ENCODE measurements around the gene RELCH. TPM values are rescaled to one million over a fixed set of nuclear protein-coding genes. Genes with fewer than 3 reads are reported as not detected.

Gene RELCH
- total RNA-seq, 1 donor from 2014 or later: 45.5 TPM

DNA sequence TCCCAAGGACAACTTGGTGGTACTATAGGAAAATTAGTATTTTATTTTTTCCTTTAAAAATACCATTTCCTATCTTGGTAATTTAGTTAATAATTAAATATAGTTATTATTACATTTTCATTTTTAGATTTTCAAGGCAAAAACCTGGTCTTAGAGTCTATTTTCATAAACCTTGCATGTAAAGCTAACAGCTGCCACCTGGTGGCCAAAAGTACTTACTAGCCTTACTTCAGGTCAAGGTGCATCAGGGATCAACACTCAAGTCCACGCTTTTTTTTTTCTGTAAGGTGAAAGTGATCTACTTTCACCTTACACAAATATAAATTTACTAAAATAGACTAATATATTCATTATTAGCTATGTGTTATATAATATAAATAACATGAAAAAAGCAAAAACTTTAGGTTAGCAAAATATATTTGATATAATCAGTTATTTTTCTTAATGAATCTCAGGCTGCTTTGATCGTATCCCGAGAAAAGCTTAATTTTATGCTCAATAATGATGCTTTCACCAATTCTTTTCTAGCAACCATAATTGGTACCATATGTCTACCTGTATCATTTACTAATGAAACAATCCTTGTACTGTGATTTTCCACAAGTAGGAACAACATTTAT, 62.5 kb downstream of the RELCH start:
- peak; percentile 72 for DNase-seq (ENCODE audit: low spot score)

DNA sequence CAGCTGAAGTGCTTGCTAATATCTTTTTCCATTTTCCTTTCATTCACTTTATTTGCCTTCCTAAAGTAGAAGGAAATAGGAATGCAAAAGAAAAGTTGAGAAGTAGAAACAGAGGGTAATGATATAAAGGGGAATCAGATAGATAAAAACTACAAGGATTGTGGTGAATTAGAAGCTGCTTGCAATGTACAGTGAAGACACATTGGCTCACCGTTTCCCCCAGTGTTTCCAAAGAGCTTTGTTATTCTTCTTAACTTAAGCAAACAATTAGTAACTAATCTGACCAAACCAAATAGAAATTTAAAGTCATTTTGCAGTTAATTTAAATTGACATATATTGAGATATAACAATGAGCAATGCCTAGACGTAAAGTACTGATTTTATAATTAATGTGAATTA, 63.4 kb downstream of the RELCH start:
- DNase-seq (ENCODE audit: low spot score): no peak

DNA sequence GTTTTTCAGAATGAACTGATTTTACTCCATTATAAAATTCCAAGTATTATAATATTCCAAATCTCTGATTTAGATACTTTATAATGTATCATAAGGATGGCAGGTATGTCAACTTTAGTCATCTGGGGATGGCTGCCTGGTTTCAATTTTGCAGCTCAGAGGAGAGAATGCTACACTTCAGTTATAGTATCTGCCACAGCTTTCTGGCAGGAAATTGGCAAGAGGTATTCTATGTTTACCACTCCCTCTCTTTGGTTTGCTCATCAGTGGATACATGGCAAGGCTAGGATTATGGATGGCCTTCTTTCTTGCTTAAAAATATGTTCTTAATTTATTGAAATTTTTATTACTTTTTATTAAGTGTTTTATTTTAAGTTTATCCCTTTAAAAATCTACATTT, 71.0 kb downstream of the RELCH start:
- DNase-seq (ENCODE audit: low spot score): no peak

DNA sequence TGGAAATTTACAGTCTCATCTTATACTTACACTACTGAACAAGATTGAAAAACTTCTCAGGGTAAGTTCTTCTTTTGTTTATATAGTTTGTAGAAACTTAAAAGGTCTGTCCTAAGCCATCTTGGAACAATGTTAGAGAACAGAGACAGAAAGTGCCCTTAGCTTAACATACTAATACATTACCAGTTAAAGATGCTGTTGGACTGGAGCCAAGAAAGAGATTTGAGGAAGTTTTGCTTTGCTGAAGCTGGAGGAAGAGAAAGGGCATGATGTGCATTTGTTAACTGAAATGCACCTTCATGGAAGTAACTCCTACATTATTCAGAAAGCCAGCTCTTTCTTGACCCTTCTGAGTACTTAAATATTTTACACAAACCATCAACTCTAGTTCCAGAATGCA, 71.6 kb downstream of the RELCH start:
- peak; percentile 42 for DNase-seq (ENCODE audit: low spot score)

DNA sequence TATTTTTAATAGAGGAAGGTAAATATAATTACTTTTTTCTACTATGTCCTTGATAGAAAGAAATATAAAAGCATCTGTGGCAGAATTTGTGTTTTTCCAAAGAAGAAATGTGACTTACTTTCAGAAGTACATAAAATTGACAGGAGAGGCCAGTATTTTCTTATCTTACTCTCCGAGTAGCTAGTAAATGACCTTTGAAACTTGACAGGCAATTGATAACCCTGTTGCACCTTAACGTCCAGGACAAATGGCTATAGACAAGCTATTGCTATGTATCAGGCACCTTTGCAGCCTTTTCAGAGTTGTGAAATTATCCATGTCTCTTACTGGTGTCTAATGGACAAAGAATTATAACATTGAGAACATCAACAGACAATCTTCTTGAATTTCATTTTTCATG, 75.0 kb downstream of the RELCH start:
- no peak for DNase-seq (ENCODE audit: low spot score)

DNA sequence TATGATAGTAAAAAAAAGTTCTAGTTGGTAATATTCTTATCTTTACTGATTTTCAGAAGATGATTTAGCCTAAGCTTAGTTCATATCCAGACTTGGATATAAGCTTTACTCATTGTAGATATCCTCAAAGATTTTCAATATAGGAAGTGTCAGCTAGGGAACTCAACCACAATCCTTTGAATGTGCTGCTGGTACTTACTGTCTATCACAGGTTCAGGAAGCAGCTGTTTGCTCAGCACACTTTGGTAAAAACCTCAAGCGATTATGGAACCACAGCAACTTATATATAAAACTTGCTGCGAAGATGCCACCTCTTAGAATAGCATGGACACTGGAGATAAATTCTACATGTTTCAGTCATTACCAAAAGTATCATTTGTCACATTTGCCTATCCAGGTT, 77.9 kb downstream of the RELCH start:
- DNase-seq (ENCODE audit: low spot score): no peak

DNA sequence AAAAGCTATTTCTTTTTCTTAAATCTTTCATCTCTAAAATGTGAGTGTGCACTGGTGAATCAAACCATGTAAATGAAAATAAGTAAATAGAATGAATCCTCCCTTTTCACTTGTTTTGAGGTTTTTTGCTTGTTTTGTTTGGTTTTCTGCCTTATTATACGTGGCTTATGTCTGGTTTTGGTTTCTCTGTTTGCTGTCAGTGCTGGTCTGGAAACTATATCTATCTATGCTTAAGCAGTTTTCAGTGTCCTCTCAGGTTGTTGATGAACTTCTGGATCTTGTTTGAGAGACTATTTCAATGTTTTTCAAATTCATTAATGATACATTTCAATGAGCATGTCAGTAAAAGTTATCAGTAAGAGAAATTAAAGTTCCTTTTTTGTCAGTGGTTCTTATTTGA, 90.0 kb downstream of the RELCH start:
- no peak for DNase-seq (ENCODE audit: low spot score)

DNA sequence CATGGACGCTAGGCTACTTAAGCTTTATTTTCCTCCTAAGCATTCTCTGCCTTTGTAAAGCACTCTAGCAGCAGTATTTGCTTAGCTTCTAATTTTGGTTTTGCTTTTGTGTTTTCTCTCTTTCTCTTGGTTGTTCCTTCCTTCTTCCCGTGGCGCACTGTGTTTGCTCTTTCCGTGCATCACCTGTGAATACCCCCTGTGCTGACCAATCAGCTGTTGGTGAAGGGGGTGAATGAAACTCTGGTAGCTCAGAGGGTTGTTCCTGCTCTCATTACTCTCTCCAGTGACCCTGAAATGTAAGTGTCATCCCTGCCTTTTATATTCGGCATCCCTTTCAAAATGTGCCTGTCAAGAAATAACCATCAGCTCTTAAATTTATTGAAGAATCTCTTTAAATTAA, 92.5 kb downstream of the RELCH start:
- no peak for DNase-seq (ENCODE audit: low spot score)

DNA sequence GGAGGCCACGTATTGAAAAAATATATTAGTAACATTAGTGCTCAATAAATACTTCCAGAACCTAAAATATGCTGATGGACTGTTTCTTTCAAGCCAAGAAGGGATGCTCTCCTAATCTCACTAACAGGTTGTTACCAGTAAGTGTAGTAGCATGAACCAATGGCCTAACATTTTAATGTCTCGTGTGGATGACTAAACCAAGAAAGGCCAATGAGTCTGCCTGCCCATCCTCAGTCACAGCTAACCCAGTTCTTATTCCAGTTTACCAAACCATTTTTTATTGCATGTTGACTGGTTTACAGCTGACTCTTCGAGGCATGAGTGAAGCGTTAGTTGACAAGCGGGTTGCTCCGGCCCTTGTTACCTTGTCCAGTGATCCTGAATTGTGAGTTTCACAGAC, 93.0 kb downstream of the RELCH start:
- no peak for DNase-seq (ENCODE audit: low spot score)

DNA sequence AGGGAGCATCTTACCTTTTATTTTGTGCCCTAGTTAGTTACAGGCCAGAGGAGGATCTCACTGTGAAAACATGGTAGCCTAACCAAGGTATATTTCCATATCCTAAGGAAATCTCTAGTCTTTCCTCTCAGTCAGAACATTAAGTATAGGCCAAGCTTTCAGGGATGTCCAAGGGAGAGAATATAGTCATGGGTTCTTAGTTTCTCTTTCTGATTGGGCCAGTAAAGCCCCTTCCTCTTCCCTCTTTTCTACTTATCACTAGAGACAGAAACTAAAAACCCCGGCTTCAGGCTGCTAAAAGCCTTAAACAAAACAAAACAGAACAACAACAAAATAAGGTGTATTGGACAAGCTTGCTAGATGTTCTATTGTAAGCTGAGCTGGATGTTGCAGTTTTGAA, 93.7 kb downstream of the RELCH start:
- peak; percentile 8 for DNase-seq (ENCODE audit: low spot score)

DNA sequence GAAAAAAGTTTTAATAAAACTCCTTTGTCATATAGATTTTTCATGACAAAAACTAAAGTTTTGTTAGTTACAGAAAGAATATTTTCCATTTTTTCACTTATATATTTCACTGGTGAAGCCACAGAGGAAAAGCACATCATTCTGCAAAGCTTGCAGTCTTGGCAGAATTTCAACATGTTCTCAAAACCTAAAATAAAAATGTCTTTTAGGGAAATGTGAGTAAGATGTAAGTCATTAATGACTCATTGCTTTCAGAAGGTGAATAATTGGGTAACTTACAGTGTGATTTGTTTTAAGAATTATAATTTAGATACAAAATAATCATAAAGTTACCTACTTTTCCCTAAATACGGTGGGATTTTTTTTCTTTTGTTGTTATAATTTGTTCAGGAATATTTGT, 94.6 kb downstream of the RELCH start:
- DNase-seq (ENCODE audit: low spot score): peak; percentile 86

DNA sequence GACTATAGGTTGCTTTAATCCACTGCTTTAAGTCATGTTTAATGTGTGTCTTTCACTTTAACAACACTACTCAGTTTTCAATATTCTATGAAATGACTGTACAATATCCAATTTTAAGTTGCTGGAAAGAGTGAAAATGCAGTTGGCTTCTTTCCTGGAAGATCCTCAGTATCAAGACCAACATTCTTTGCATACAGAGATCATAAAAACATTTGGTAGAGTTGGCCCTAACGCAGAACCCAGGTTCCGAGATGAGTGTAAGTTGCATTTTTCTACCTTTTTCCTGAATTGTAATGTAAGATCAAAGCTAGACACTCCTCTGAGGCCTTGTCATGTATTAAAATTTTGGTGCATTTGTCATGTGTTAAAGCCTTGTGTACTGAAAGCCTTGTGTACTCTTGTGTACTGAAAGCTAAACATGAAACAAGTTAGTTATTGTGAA, 95.2 kb downstream of the RELCH start:
- peak; percentile 80 for DNase-seq (ENCODE audit: low spot score)

DNA sequence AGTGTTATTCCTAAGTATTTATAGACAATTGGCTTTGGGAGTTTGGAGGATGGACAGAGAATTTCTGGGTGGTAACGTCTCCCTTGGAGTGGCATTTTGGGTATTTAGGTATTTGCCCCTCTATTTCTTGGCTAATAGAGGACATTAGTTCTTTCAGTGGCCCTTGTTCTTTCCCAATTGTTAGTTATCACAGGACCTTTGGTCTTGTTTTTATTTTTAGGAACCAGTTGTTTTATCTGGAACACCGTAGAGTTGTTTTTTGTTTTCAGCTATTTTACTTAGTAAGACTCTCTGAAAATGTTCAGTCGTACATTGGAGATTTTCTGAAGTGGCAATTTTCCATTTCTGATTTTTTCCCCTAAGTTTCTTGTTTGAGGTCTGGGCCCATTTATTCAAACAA, 97.6 kb downstream of the RELCH start:
- no peak for DNase-seq (ENCODE audit: low spot score)

DNA sequence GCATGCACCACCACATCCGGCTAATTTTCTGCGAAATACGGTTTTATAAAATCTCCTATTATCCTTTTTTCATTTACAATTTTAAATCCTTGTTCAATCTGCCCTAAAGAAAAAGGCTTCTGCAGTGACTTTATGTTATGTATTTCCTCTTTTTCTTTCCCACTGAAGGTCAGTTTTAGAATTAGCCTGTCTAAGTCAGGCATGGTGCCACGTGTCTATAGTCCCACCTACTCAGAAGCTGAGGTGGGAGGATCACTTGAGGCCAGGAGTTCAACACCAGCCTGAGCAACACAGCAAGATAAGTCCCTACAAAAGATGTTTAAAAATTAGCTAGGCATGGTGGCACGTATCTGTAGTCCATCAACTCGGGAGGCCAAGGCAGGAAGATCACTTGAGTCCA, 98.2 kb downstream of the RELCH start:
- DNase-seq (ENCODE audit: low spot score): no peak

DNA sequence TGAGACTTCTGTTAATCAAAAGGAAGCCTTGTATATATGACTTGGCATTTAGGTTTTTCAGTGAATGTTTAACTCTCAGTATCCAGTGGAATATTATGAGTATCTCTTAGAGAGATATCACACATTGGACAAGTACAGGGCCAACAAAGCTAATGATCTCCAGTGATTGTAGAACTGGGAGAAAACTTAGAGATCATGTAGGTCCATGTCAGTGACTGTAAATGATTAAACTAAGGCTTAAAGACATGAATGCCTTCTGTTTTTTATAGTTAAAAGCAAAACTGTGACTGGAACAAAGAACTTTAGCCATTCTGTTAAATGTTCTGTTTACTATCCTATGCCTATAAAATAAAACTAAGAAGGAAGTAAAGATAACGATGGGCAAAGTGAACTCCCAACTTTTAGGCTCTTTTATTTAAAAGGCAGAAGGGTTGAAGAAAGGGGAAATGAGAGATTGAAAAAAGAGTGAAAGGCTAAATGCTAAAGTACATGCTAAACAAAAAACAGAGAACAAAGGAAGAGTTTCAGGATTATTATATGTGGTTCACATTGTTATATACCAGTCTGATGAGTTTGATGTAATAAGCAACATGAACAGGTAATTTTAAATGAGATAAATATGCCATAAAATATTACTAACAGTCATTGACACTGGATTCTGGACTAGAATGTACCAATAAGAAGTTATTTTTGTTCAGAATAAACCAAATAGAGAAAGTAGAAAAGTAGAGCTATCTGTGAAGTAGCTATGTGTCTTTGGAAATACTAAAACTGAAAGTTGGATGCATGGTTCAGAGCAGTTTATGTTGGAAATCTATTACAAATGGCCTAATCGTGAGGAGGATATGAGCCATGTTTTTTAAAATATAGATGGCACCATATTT, 101.0 kb downstream of the RELCH start:
- no peak for DNase-seq (ENCODE audit: low spot score)

DNA sequence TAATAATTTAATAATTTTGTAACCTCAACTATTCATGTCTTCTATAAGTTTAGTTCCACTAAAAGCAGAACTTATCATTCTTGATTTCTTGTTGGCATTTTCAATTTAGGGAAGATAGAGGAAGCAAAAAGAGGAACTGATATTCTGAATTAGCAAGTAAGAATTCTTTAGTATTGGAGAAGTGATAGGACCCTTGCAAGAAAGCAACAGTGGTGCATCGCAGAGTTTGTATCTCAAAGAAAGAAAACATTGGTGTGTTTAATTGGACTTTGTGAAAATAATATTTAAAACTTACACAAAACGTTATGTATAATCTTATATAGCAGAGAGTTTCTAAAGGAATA, 101.6 kb downstream of the RELCH start:
- DNase-seq (ENCODE audit: low spot score): peak; percentile 9

DNA sequence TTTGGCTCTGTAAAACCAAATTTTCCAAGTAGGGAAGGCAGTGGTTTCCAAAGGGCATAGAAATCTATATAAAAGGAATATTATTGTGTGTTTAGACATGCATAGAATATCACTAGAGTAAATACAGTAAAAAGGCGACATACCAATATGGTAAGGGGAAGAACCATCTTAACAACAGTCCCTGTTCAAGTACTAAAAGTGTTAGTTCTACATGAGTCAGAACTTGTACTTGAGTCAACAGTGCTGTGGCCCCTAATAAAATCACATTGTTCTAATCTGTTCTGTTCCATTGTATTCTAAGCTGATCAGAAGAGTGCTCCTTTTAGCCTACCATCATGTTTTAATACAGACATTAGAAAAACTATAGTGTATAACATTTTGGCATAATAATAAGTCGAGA, 102.0 kb downstream of the RELCH start:
- DNase-seq (ENCODE audit: low spot score): no peak

DNA sequence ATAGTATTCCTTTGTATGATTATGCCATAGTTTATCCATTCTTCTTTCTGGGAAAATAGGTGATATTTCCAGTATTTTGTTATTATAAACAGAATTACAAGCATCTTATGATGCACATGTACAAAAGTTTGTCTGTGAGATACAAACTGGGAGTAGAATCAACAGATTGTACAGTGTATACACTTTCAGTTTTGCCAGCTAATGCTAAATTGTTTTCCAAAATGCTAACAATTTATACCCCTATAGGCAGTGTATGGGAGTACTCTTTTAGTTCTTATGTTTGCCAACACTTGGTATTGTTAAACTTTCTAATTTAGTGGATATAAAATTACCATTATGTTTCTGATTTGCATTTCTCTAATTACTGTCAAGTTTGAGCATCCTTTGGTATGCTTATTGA, 107.0 kb downstream of the RELCH start:
- DNase-seq (ENCODE audit: low spot score): no peak

DNA sequence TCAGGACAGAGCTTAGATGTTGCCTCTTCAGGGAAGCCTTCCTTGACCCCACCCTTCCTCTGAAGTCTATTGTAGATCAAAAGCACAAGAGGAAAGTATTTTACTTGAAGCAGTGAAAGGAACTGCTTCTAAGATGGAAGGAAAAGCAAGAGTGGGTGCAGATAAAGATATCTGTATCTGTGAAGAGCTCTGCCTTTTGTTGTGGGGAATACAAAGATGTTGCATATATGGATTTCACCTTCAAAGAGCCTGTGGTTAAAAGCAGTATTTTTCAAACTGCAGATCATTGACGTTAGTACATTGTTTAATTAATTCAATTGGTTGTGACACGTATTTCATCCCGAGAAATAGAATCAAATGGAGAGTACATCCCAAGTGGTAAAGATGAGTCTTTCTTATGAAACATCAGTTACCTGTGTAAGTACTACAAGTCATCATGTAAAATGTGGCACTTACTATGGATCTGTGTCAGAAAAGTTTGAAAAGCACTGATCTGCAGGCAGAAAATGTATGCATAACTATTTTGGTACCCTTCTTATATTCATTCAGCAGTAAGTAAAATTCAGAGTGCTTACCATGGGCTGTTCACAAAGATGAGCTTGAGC, 113.4 kb downstream of the RELCH start:
- no peak for DNase-seq (ENCODE audit: low spot score)

DNA sequence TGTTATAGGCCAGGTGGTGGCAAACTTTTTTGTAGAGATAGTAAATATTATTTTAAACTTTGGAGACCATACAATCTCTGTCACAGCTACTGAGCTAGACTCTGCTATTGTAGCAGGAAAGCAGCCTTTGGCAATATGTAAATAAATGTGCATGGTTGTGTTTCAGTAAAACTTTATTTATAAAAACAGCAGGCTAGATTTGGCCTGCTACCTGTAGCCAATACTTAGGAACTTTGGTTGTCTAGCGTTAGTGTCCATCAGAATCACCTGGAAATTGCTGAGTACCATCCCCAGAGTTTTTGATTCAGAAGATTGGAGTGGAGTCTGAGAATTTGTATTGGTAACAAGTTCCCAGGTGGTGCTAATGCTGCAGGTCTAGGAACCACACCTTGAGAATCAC, 114.3 kb downstream of the RELCH start:
- no peak for DNase-seq (ENCODE audit: low spot score)

DNA sequence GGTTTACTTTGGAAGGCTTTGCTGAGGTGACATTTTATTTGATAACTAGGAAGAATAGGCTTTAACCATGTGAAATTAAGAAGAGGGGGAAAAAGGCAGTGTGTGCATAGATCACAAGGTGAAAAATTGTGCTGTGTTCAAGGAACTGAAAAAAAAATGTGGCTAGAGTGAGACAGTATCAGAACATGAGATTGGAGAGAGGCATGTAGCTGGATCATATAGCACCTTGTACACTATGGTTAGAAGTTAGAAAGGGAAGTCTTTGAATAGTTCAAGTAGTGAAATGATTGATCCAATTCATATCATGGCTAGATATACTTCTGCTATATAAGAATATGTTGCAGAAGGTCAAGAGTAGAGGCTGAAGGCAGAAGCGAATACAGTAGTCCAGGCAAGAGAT, 125.8 kb downstream of the RELCH start:
- no peak for DNase-seq (ENCODE audit: low spot score)

DNA sequence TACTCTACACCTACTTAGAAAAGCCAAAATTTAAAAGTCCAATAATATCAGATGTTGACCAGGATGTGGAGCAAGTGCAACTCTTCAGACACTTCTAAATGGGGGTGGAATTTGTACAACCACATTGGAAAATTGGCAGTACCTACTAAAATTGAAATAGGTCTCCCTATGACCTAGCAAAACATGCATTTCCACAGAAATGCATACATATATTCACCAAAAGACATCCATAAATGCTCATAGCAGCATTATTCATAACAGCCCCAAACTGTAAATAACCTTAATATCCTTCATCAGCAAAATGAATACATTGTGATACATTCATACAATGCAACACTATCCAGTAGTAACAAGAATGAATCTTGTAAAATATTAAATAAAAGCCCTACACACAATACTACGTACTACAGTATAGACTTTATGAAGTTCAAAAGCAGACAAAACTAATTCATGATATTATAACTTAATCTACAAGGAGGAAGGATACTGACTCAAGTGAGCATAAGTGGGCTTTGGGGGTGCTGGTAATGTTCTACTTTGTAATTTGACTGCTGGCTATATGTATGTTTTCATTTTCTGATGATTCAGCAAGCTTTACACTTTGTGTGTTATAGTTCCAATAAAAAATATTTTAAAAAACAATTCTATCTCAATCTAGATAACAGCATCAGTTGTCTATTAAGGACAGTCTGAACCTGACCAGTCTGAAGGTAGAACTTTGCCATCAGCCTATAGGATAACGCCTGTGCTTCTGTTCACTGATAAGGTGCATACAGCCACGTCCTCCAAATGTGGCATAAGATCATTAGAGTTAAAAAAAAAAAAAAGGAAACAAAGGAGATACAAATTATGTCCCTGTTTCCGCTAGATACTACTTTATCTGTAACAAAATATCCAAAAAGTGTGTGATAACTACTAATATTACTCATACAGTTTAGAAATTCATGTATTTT, 131.4 kb downstream of the RELCH start:
- DNase-seq (ENCODE audit: low spot score): no peak
